K562 (cell line): ENCODE measurements around the gene GSS. TPM values are rescaled to one million over a fixed set of nuclear protein-coding genes. Genes with fewer than 3 reads are reported as not detected.

Source experiments
- CHCHD3 ChIP-seq: fragments of 250-450 bp; sonication (Bioruptor Pico); IDR thresholded peaks from 2 replicates; pipeline ENCODE4 v2.1.2; 2022; ENCODE audit warnings: mild to moderate bottlenecking
- ELF1 ChIP-seq: fragments of 200-800 bp; sonication (Bioruptor generic); IDR thresholded peaks from 2 replicates; pipeline ENCODE4 v1.6.1; 2016; ENCODE audit warnings: missing genetic modification characterization, missing compliant biosample characterization
- EWSR1 ChIP-seq: fragments of 450-650 bp; IDR thresholded peaks from 2 replicates; pipeline ENCODE4 v1.6.1; 2018; ENCODE audit warnings: borderline replicate concordance, mild to moderate bottlenecking, low read depth, moderate library complexity; ENCODE audit not compliant: partially characterized antibody
- HDAC6 ChIP-seq: IDR thresholded peaks from 2 replicates; pipeline ENCODE4 v1.6.1; 2012; ENCODE audit warnings: low read depth, mild to moderate bottlenecking, control low read depth, inconsistent platforms, low read length, moderate library complexity
- JUND ChIP-seq, 2 experiments: IDR thresholded peaks; 2 replicates in 1 of 2; 3 replicates in 1 of 2; pipeline ENCODE4 v1.6.1; 2011; ENCODE audit warnings: borderline replicate concordance in 2 of 2, low read depth in 2 of 2, low read length in 2 of 2, improper control_type of control experiment in 1 of 2, missing biosample characterization in 1 of 2, missing genetic modification characterization in 1 of 2, missing genetic modification reagents in 1 of 2
- NR2C1 ChIP-seq, 2 experiments: fragments of 450-650 bp; IDR thresholded peaks; 2 replicates each; pipeline ENCODE4 v1.6.1; 2017; ENCODE audit warnings: mild to moderate bottlenecking in 2 of 2, antibody characterized with exemption in 1 of 2, inconsistent platforms in 1 of 2, missing compliant biosample characterization in 1 of 2, missing genetic modification characterization in 1 of 2
- POLR3G ChIP-seq: IDR thresholded peaks from 2 replicates; pipeline ENCODE4 v1.6.1; 2011; ENCODE audit not compliant: insufficient read length, insufficient replicate concordance; ENCODE audit errors: extremely low read depth
- RBM15 ChIP-seq: fragments of 200-400 bp; formaldehyde crosslinking; IDR thresholded peaks from 2 replicates; pipeline ENCODE4 v1.6.1; 2018; ENCODE audit warnings: mild to moderate bottlenecking, low read length, moderate library complexity; ENCODE audit not compliant: insufficient read depth
- SIX5 ChIP-seq, 2 experiments: IDR thresholded peaks; 2 replicates each; pipeline ENCODE4 v1.6.1; 2011; ENCODE audit warnings: low read length in 2 of 2, borderline replicate concordance in 1 of 2, low read depth in 1 of 2, mild to moderate bottlenecking in 1 of 2, moderate library complexity in 1 of 2; ENCODE audit not compliant: insufficient read depth in 1 of 2
- ZNF699 ChIP-seq: fragments of 250-450 bp; sonication (Bioruptor Pico); IDR thresholded peaks from 2 replicates; pipeline ENCODE4 v1.8.0; 2021; ENCODE audit warnings: mild to moderate bottlenecking, moderate library complexity; ENCODE audit not compliant: insufficient replicate concordance
- polyA plus RNA-seq, 8 experiments: library from polyadenylated mRNA; depleted of rRNA in 4 of 8; stranded (reverse) in 5 of 8; unstranded in 3 of 8; fragments of >200 nt; fragmentation: Nextera tagmentation in 2 of 8; fragmentation: Illumina TruSeq in 1 of 8; extraction: Ambion mirVana in 2 of 8; extraction: Trizol in 1 of 8; gene quantifications; 2 replicates each; pipeline versions ENCODE4 v1.2.1 to v1.2.3, GENCODE V29; 2011 to 2014; ENCODE audit warnings: inconsistent platforms in 1 of 8, missing spikeins in 1 of 8
- total RNA-seq, 7 experiments: library from RNA; depleted of rRNA in 6 of 7; stranded (reverse); fragments of >200 nt in 6 of 7; fragmentation: Illumina TruSeq in 2 of 7; extraction: Trizol in 2 of 7; gene quantifications; 2 replicates each; pipeline versions ENCODE4 v1.2.1 to v1.2.3, GENCODE V29; 2011 to 2021; ENCODE audit warnings: low replicate concordance in 1 of 7
- TF ChIP-seq, protein P1 (sequence below): sonication (generic); formaldehyde crosslinking; IDR thresholded peaks from 2 replicates; pipeline ENCODE4 v1.8.0; 2022; ENCODE audit warnings: missing genetic modification reagents, mild to moderate bottlenecking, borderline replicate concordance
- TF ChIP-seq, protein P2 (sequence below): fragments of 250-450 bp; sonication (Bioruptor Pico); IDR thresholded peaks from 2 replicates; pipeline ENCODE4 v1.4.0; 2020; ENCODE audit warnings: mild to moderate bottlenecking, moderate library complexity
- TF ChIP-seq, protein P3 (sequence below): sonication (generic); formaldehyde crosslinking; IDR thresholded peaks from 2 replicates; pipeline ENCODE4 v1.8.1; 2022; ENCODE audit warnings: missing genetic modification reagents
- TF ChIP-seq, protein P4 (sequence below): IDR thresholded peaks from 3 replicates; pipeline ENCODE4 v1.6.1; 2011; ENCODE audit warnings: borderline replicate concordance, mild to moderate bottlenecking, moderate library complexity; ENCODE audit not compliant: insufficient read length; ENCODE audit errors: extremely low read depth
- TF ChIP-seq, protein P5 (sequence below): fragments of 450-650 bp; formaldehyde crosslinking; IDR thresholded peaks from 2 replicates; pipeline ENCODE4 v1.4.0; 2020; ENCODE audit warnings: mild to moderate bottlenecking

The GSS gene
- total and polyA plus RNA-seq, 9 of the 15 experiments (the other 6 are each of a cell fraction or from before 2014, with no cell fraction given) = 18.4 to 165 (median 89.4) TPM

DNA sequence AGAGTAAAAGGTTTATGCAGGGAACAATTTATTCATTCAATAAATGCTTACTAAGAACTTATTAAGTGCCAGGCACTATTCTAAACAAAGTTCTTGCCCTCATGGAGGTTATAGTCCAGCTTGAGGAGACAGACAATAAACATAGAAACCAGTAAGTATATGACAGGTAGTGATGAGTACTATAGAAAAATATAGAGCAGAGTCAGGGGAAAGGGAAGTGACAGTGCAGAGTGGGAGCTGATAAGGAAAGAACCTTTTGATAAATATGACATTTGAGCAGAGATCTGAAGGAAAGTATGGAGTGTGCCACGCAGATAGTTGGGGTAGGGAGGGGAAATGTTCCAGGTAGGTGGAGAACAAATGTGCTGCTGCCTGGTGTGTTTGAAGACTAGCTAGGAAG is 67.1 kb downstream of the GSS start (continued):
- TF ChIP-seq JUND (IDR thresholded peaks at IDR 0.05; ENCODE audit: borderline replicate concordance, low read depth, low read length) = peak; percentile 54; the same call in 1 of the 2 replicates
- TF ChIP-seq JUND (tag; IDR thresholded peaks at IDR 0.05; ENCODE audit: borderline replicate concordance, low read depth, low read length) = no peak; the same call in 2 of the 3 replicates
- TF ChIP-seq, protein P1, sequence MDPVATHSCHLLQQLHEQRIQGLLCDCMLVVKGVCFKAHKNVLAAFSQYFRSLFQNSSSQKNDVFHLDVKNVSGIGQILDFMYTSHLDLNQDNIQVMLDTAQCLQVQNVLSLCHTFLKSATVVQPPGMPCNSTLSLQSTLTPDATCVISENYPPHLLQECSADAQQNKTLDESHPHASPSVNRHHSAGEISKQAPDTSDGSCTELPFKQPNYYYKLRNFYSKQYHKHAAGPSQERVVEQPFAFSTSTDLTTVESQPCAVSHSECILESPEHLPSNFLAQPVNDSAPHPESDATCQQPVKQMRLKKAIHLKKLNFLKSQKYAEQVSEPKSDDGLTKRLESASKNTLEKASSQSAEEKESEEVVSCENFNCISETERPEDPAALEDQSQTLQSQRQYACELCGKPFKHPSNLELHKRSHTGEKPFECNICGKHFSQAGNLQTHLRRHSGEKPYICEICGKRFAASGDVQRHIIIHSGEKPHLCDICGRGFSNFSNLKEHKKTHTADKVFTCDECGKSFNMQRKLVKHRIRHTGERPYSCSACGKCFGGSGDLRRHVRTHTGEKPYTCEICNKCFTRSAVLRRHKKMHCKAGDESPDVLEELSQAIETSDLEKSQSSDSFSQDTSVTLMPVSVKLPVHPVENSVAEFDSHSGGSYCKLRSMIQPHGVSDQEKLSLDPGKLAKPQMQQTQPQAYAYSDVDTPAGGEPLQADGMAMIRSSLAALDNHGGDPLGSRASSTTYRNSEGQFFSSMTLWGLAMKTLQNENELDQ (CRISPR knock-in tag) = no peak
- TF ChIP-seq CHCHD3 = no peak
- no peak for TF ChIP-seq ELF1 (tag)
- TF ChIP-seq RBM15 = no peak
- TF ChIP-seq, protein P2, sequence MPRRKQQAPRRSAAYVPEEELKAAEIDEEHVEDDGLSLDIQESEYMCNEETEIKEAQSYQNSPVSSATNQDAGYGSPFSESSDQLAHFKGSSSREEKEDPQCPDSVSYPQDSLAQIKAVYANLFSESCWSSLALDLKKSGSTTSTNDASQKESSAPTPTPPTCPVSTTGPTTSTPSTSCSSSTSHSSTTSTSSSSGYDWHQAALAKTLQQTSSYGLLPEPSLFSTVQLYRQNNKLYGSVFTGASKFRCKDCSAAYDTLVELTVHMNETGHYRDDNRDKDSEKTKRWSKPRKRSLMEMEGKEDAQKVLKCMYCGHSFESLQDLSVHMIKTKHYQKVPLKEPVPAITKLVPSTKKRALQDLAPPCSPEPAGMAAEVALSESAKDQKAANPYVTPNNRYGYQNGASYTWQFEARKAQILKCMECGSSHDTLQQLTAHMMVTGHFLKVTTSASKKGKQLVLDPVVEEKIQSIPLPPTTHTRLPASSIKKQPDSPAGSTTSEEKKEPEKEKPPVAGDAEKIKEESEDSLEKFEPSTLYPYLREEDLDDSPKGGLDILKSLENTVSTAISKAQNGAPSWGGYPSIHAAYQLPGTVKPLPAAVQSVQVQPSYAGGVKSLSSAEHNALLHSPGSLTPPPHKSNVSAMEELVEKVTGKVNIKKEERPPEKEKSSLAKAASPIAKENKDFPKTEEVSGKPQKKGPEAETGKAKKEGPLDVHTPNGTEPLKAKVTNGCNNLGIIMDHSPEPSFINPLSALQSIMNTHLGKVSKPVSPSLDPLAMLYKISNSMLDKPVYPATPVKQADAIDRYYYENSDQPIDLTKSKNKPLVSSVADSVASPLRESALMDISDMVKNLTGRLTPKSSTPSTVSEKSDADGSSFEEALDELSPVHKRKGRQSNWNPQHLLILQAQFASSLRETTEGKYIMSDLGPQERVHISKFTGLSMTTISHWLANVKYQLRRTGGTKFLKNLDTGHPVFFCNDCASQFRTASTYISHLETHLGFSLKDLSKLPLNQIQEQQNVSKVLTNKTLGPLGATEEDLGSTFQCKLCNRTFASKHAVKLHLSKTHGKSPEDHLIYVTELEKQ (CRISPR knock-in tag) = no peak
- TF ChIP-seq, protein P3, sequence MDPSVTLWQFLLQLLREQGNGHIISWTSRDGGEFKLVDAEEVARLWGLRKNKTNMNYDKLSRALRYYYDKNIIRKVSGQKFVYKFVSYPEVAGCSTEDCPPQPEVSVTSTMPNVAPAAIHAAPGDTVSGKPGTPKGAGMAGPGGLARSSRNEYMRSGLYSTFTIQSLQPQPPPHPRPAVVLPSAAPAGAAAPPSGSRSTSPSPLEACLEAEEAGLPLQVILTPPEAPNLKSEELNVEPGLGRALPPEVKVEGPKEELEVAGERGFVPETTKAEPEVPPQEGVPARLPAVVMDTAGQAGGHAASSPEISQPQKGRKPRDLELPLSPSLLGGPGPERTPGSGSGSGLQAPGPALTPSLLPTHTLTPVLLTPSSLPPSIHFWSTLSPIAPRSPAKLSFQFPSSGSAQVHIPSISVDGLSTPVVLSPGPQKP (CRISPR knock-in tag) = no peak
- no peak for TF ChIP-seq POLR3G
- TF ChIP-seq, protein P4, sequence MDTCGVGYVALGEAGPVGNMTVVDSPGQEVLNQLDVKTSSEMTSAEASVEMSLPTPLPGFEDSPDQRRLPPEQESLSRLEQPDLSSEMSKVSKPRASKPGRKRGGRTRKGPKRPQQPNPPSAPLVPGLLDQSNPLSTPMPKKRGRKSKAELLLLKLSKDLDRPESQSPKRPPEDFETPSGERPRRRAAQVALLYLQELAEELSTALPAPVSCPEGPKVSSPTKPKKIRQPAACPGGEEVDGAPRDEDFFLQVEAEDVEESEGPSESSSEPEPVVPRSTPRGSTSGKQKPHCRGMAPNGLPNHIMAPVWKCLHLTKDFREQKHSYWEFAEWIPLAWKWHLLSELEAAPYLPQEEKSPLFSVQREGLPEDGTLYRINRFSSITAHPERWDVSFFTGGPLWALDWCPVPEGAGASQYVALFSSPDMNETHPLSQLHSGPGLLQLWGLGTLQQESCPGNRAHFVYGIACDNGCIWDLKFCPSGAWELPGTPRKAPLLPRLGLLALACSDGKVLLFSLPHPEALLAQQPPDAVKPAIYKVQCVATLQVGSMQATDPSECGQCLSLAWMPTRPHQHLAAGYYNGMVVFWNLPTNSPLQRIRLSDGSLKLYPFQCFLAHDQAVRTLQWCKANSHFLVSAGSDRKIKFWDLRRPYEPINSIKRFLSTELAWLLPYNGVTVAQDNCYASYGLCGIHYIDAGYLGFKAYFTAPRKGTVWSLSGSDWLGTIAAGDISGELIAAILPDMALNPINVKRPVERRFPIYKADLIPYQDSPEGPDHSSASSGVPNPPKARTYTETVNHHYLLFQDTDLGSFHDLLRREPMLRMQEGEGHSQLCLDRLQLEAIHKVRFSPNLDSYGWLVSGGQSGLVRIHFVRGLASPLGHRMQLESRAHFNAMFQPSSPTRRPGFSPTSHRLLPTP = no peak
- TF ChIP-seq, protein P5, sequence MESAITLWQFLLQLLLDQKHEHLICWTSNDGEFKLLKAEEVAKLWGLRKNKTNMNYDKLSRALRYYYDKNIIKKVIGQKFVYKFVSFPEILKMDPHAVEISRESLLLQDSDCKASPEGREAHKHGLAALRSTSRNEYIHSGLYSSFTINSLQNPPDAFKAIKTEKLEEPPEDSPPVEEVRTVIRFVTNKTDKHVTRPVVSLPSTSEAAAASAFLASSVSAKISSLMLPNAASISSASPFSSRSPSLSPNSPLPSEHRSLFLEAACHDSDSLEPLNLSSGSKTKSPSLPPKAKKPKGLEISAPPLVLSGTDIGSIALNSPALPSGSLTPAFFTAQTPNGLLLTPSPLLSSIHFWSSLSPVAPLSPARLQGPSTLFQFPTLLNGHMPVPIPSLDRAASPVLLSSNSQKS = no peak
- TF ChIP-seq SIX5 (IDR thresholded peaks at IDR 0.05; ENCODE audit: borderline replicate concordance in 1 of 2, insufficient read depth in 1 of 2, low read depth in 1 of 2, low read length in 2 of 2) = no peak
- no peak for TF ChIP-seq EWSR1
- no peak for TF ChIP-seq HDAC6
- TF ChIP-seq ZNF699 = no peak
- no peak for TF ChIP-seq NR2C1 (IDR thresholded peaks at IDR 0.05)
- no peak for TF ChIP-seq NR2C1 (tag; IDR thresholded peaks at IDR 0.05)
